HL-60 (cell line): Measurements from ENCODE around the gene USP26.

Experiments
- DNase-seq, 2 experiments: peaks; one replicate each; pipeline ENCODE4 v3.0.0-alpha.2; 2010 to 2020; ENCODE audit warnings: low read depth in 1 of 2, low spot score in 1 of 2
- H3K27ac ChIP-seq: fragments of 250-450 bp; sonication (Bioruptor Pico); replicated peaks from 2 replicates; pipeline ENCODE4 v1.5.1; 2020; ENCODE audit warnings: mild to moderate bottlenecking, moderate library complexity
- H3K27me3 ChIP-seq: fragments of 250-450 bp; sonication (Bioruptor Pico); 2 replicates; pipeline ENCODE4 v1.5.1; 2021; ENCODE audit warnings: mild to moderate bottlenecking, moderate library complexity; ENCODE audit not compliant: insufficient read depth, poor library complexity, severe bottlenecking
- H3K4me3 ChIP-seq: replicated peaks from 2 replicates; pipeline ENCODE4 v1.5.1; 2011; ENCODE audit warnings: mild to moderate bottlenecking, control low read depth, low read length; ENCODE audit not compliant: insufficient read depth
- GABPA ChIP-seq: IDR thresholded peaks from 2 replicates; pipeline ENCODE4 v1.6.1; 2012; ENCODE audit warnings: low read depth
- POLR2AphosphoS5 ChIP-seq: IDR thresholded peaks from 2 replicates; pipeline ENCODE4 v1.6.1; 2012; ENCODE audit warnings: low read depth
- REST ChIP-seq: IDR thresholded peaks from 2 replicates; pipeline ENCODE4 v1.6.1; 2012; ENCODE audit warnings: low read depth; ENCODE audit not compliant: insufficient replicate concordance
- SPI1 ChIP-seq: IDR thresholded peaks from 2 replicates; pipeline ENCODE4 v1.6.1; 2012; ENCODE audit warnings: low read depth, mild to moderate bottlenecking, borderline replicate concordance
- long read RNA-seq: library from polyadenylated mRNA; unstranded; transcript quantifications from one replicate; pipeline ENCODE4 v2.0.0, GENCODE V29; 2020
- TF ChIP-seq, protein P1 (sequence below): IDR thresholded peaks from one replicate; pipeline ENCODE4 v1.5.1; 2011; ENCODE audit warnings: low read length, control low read depth, inconsistent platforms; ENCODE audit not compliant: insufficient read depth

The USP26 gene, protein sequence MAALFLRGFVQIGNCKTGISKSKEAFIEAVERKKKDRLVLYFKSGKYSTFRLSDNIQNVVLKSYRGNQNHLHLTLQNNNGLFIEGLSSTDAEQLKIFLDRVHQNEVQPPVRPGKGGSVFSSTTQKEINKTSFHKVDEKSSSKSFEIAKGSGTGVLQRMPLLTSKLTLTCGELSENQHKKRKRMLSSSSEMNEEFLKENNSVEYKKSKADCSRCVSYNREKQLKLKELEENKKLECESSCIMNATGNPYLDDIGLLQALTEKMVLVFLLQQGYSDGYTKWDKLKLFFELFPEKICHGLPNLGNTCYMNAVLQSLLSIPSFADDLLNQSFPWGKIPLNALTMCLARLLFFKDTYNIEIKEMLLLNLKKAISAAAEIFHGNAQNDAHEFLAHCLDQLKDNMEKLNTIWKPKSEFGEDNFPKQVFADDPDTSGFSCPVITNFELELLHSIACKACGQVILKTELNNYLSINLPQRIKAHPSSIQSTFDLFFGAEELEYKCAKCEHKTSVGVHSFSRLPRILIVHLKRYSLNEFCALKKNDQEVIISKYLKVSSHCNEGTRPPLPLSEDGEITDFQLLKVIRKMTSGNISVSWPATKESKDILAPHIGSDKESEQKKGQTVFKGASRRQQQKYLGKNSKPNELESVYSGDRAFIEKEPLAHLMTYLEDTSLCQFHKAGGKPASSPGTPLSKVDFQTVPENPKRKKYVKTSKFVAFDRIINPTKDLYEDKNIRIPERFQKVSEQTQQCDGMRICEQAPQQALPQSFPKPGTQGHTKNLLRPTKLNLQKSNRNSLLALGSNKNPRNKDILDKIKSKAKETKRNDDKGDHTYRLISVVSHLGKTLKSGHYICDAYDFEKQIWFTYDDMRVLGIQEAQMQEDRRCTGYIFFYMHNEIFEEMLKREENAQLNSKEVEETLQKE
- long read RNA-seq: 0 reads

DNA sequence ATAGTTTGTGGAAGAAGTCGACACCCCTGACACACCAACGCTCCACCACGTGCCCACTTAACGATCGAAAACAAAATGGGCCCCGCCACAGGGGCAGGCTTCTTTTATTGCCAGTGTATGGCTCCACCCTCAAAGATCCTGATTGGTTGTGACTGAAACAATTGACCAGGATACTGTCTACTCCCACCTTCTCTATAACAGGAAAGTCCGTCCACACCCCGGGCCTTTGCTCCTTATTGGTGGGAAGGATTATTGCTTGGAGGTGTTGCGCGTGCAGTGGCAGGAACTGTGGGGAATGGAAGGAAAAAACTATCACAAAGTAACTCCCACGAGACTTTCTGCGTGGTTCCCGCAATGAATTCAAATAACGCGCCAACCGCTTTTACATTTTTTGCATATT is at the start of gene USP26:
Gene USP26 (minus strand): TSS at position 79 of the 400 bp plus-strand sequence. CDS start 68,889 bp downstream, outside the sequence.
- TF ChIP-seq POLR2AphosphoS5 (no peak), REST (no peak), GABPA (no peak)
- TF ChIP-seq, protein P1, sequence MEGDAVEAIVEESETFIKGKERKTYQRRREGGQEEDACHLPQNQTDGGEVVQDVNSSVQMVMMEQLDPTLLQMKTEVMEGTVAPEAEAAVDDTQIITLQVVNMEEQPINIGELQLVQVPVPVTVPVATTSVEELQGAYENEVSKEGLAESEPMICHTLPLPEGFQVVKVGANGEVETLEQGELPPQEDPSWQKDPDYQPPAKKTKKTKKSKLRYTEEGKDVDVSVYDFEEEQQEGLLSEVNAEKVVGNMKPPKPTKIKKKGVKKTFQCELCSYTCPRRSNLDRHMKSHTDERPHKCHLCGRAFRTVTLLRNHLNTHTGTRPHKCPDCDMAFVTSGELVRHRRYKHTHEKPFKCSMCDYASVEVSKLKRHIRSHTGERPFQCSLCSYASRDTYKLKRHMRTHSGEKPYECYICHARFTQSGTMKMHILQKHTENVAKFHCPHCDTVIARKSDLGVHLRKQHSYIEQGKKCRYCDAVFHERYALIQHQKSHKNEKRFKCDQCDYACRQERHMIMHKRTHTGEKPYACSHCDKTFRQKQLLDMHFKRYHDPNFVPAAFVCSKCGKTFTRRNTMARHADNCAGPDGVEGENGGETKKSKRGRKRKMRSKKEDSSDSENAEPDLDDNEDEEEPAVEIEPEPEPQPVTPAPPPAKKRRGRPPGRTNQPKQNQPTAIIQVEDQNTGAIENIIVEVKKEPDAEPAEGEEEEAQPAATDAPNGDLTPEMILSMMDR: no peak
- Histone ChIP-seq H3K27ac (no peak within 1 kb of the TSS), H3K27me3 (no peaks in the 10 kb centered on the region), H3K4me3 (no peak within 1 kb of the TSS)
- no peak for DNase-seq

- no peak for DNase-seq
- H3K27ac ChIP-seq: no peak overlapping the region
- TF ChIP-seq SPI1 (no peak), POLR2AphosphoS5 (no peak), REST (no peak), GABPA (no peak)
- TF ChIP-seq, protein P1: no peak
- H3K4me3 ChIP-seq: no peak overlapping the region
- no peaks in the 10 kb centered on the region for H3K27me3 ChIP-seq
These were observed 37.4 kb upstream of the USP26 start for GRCh38 chrX:133134282-133134681.

GRCh38 chrX:133120406-133120805 is 23.5 kb upstream of the USP26 start:
- Histone ChIP-seq H3K27ac (no peak overlapping the region), H3K4me3 (no peak overlapping the region), H3K27me3 (no peaks in the 10 kb centered on the region)
- no peak for DNase-seq
- TF ChIP-seq POLR2AphosphoS5 (no peak), SPI1 (no peak), REST (no peak), GABPA (no peak)
- TF ChIP-seq, protein P1: no peak
